ENCODE results near the gene IPO4. TPM values are rescaled to one million over a fixed set of nuclear protein-coding genes. Genes with fewer than 3 reads are reported as not detected.

Gene IPO4
- total and polyA plus RNA-seq, 2 of the 4 experiments (the other 2 are of a cell fraction) = 37.6 to 39.4 TPM

- H3K9ac ChIP-seq (ENCODE audit: low read depth, low read length) = peak overlapping the region; percentile 93
- H2AK5ac ChIP-seq (ENCODE audit: low read depth, low read length) = peak overlapping the region; percentile 89
- H4K91ac ChIP-seq (ENCODE audit: insufficient read depth, low read depth, low read length) = peak overlapping the region; percentile 46; the same call in 1 of the 2 replicates
- H3K4me2 ChIP-seq (ENCODE audit: low read depth, low read length) = peak overlapping the region; percentile 65
- dilution Hi-C loops (cut with HindIII; ENCODE audit: low sequenced_read_pairs, unreplicated experiment) (no loop called here), in situ Hi-C loops (cut with MboI; ENCODE audit: low sequenced_read_pairs) (no loop called here), intact Hi-C loops (cut with micrococcal nuclease) (no loop called here)
- peaks cover 17% of the 10 kb centered on the region for H3K36me3 ChIP-seq (ENCODE audit: control insufficient read depth, insufficient read depth, low read length)
- no peak overlapping the region; the same call in 1 of the 2 replicates for H3K18ac ChIP-seq (ENCODE audit: low read depth, low read length)
- H3K14ac ChIP-seq (replicated peaks; ENCODE audit: low read depth, low read length) = peak overlapping the region; percentile 95
- peak overlapping the region; percentile 97 for H3K4ac ChIP-seq (ENCODE audit: low read depth, low read length)
- peaks cover 8% of the 10 kb centered on the region for H3K4me1 ChIP-seq (ENCODE audit: control insufficient read depth, insufficient read depth, low read length)
- H3K23ac ChIP-seq (ENCODE audit: low read depth, low read length) = peak overlapping the region; percentile 93
- 0 out of 2 replicates have a peak overlapping the region, but pooled peaks have one; percentile 64 for H2BK120ac ChIP-seq (ENCODE audit: low read depth, low read length)
- peak overlapping the region; percentile 93 to 94 for H4K8ac ChIP-seq (ENCODE audit: low read depth in 2 of 2, low read length in 2 of 2)
- H2AK9ac ChIP-seq (replicated peaks; ENCODE audit: low read depth, low read length, poor library complexity) = peak overlapping the region; percentile 96
- H3K9me3 ChIP-seq (ENCODE audit: control insufficient read depth, insufficient read depth, low read length) = no peaks in the 10 kb centered on the region
- peak overlapping the region; percentile 99 for H3K27ac ChIP-seq (ENCODE audit: insufficient read depth, low read length)
- H4K20me1 ChIP-seq (ENCODE audit: insufficient read depth, low read length) = no peaks in the 10 kb centered on the region
- no peak overlapping the region for H2BK15ac ChIP-seq (ENCODE audit: low read depth, low read length)
- ChIA-PET POLR2A (ENCODE audit: unreplicated experiment) (interaction anchor here (1.0 to 1.1 kb wide), 2 partner anchors 10 to 46 kb away, joined by 3 read pairs; partner anchors contain the start of gene TINF2), CTCF (interaction anchor here (1.1 kb wide), 1 partner anchor 112 kb away, joined by 3 read pairs; the partner anchor contains the start of gene CIDEB)
- H3K4me3 ChIP-seq (ENCODE audit: insufficient read depth, low read depth, low read length) = peak overlapping the region; percentile 89
- DNase-seq (peak; percentile 22), ATAC-seq (ENCODE audit: low read depth) (peak; percentile 37)
- peak overlapping the region; percentile 95 for H2AFZ ChIP-seq (replicated peaks; ENCODE audit: low read length, poor library complexity)
- no peaks in the 10 kb centered on the region for H3K27me3 ChIP-seq (ENCODE audit: control insufficient read depth, insufficient read depth, low read length)
- H2BK20ac ChIP-seq (ENCODE audit: low read depth, low read length) = no peak overlapping the region
- peak overlapping the region; percentile 96 for H2BK5ac ChIP-seq (ENCODE audit: low read depth, low read length, poor library complexity, severe bottlenecking)
- WGBS, 2 experiments (ENCODE audit: extremely low coverage in 2 of 2, insufficient read length in 1 of 2) = 70% methylated on average over 2 of the region's 33 CpGs; no CpG with 5 or more reads in 1 of the 2 experiments
- H3K79me1 ChIP-seq (ENCODE audit: low read depth in 1 of 2, low read length in 2 of 2) = peaks cover 38 to 62% of the 10 kb centered on the region in 2 experiments
- H3K56ac ChIP-seq (ENCODE audit: extremely low read depth, insufficient read depth, low read length) = peak overlapping the region; percentile 85
- TSS peak; percentile 44 for BruUV-seq (replicated peaks)
- peak overlapping the region; percentile 83 for H4K5ac ChIP-seq (ENCODE audit: low read depth, low read length)
- peaks cover 11% of the 10 kb centered on the region; the same call in 1 of the 2 replicates for H3K9me1 ChIP-seq (ENCODE audit: insufficient read depth, low read length)
- no peak for TF ChIP-seq MAZ (IDR thresholded peaks at IDR 0.05; ENCODE audit: borderline replicate concordance, low read depth, low read length)
- TF ChIP-seq BHLHE40 (IDR thresholded peaks at IDR 0.05; ENCODE audit: low read depth, low read length) = no peak
- TF ChIP-seq, protein P1, sequence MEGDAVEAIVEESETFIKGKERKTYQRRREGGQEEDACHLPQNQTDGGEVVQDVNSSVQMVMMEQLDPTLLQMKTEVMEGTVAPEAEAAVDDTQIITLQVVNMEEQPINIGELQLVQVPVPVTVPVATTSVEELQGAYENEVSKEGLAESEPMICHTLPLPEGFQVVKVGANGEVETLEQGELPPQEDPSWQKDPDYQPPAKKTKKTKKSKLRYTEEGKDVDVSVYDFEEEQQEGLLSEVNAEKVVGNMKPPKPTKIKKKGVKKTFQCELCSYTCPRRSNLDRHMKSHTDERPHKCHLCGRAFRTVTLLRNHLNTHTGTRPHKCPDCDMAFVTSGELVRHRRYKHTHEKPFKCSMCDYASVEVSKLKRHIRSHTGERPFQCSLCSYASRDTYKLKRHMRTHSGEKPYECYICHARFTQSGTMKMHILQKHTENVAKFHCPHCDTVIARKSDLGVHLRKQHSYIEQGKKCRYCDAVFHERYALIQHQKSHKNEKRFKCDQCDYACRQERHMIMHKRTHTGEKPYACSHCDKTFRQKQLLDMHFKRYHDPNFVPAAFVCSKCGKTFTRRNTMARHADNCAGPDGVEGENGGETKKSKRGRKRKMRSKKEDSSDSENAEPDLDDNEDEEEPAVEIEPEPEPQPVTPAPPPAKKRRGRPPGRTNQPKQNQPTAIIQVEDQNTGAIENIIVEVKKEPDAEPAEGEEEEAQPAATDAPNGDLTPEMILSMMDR (conservative IDR thresholded peaks at IDR 0.05; ENCODE audit: low read depth, low read length) = no peak
- TF ChIP-seq ELK1 (IDR thresholded peaks at IDR 0.05; ENCODE audit: borderline replicate concordance, low read depth, low read length) = no peak
- TF ChIP-seq USF2 (IDR thresholded peaks at IDR 0.05; ENCODE audit: low read depth, low read length) = no peak
- no peak for TF ChIP-seq RCOR1 (IDR thresholded peaks at IDR 0.05; ENCODE audit: insufficient replicate concordance, low read length)
- no peak for TF ChIP-seq SMC3 (IDR thresholded peaks at IDR 0.05; ENCODE audit: low read depth, low read length)
- TF ChIP-seq MXI1 (IDR thresholded peaks at IDR 0.05; ENCODE audit: borderline replicate concordance, low read depth, low read length) = no peak
- TF ChIP-seq RFX5 (IDR thresholded peaks at IDR 0.05; ENCODE audit: low read depth, low read length) = no peak
- no peak for TF ChIP-seq CEBPB (IDR thresholded peaks at IDR 0.05; ENCODE audit: low read depth, low read length)
- TF ChIP-seq MAFK (IDR thresholded peaks at IDR 0.05; ENCODE audit: low read depth, low read length) = no peak
- TF ChIP-seq NFE2L2 (IDR thresholded peaks at IDR 0.05; ENCODE audit: low read depth, low read length) = no peak
These were observed 7.7 kb upstream of the IPO4 start for GRCh38 chr14:24196071-24197055.
